Fibroblast of lung (primary cell): ENCODE measurements around the gene CAMKK1. TPM values are rescaled to one million over a fixed set of nuclear protein-coding genes. Genes with fewer than 3 reads are reported as not detected.
A peak's percentile ranks its signal among the peaks of the same experiment; 100 is the strongest.

ENCODE experiments used
- DNase-seq, 2 donors: peaks; one replicate each; pipeline versions ENCODE4 v3.0.0 to v3.0.0-alpha.2; 2010; ENCODE audit warnings: low read depth in 2 of 2
- H2AFZ ChIP-seq: 2 replicates; pipeline ENCODE4 v1.5.1; 2012; ENCODE audit warnings: low read length, control low read depth, inconsistent platforms
- H3K27ac ChIP-seq: 2 replicates; pipeline ENCODE4 v1.5.1; 2011; ENCODE audit warnings: low read length, control low read depth; ENCODE audit not compliant: insufficient read depth
- H3K27me3 ChIP-seq: 2 replicates; pipeline ENCODE4 v1.5.1; 2011; ENCODE audit warnings: mild to moderate bottlenecking, low read length; ENCODE audit not compliant: control insufficient read depth, insufficient read depth
- H3K36me3 ChIP-seq: 2 replicates; pipeline ENCODE4 v1.5.1; 2011; ENCODE audit warnings: low read length; ENCODE audit not compliant: control insufficient read depth, insufficient read depth
- H3K4me1 ChIP-seq: 2 replicates; pipeline ENCODE4 v1.5.1; 2011; ENCODE audit warnings: low read length; ENCODE audit not compliant: control insufficient read depth, insufficient read depth; ENCODE audit errors: extremely low read depth
- H3K4me2 ChIP-seq: 2 replicates; pipeline ENCODE4 v1.5.1; 2011; ENCODE audit warnings: low read length, control low read depth; ENCODE audit not compliant: insufficient read depth; ENCODE audit errors: extremely low read depth
- H3K4me3 ChIP-seq, 4 experiments: fragments of 200-600 bp in 1 of 4; sonication (generic) in 1 of 4; replicated peaks in 1 of 4; 2 replicates each; pipeline ENCODE4 v1.5.1; 2011 to 2016; ENCODE audit warnings: low read length in 4 of 4, low read depth in 3 of 4, mild to moderate bottlenecking in 3 of 4, control low read depth in 2 of 4, inconsistent platforms in 1 of 4, mixed read lengths in 1 of 4; ENCODE audit not compliant: insufficient read depth in 1 of 4; ENCODE audit errors: control extremely low read depth in 1 of 4
- H3K79me2 ChIP-seq: 2 replicates; pipeline ENCODE4 v1.5.1; 2012; ENCODE audit warnings: mild to moderate bottlenecking, low read length, inconsistent platforms; ENCODE audit not compliant: control insufficient read depth, insufficient read depth
- H3K9ac ChIP-seq: 2 replicates; pipeline ENCODE4 v1.5.1; 2011; ENCODE audit warnings: mild to moderate bottlenecking, low read length, control low read depth; ENCODE audit not compliant: insufficient read depth
- H3K9me3 ChIP-seq: 2 replicates; pipeline ENCODE4 v1.5.1; 2012; ENCODE audit warnings: low read depth, low read length; ENCODE audit not compliant: control insufficient read depth, insufficient read depth
- H4K20me1 ChIP-seq: 2 replicates; pipeline ENCODE4 v1.5.1; 2011; ENCODE audit warnings: low read length; ENCODE audit not compliant: control insufficient read depth, insufficient read depth; ENCODE audit errors: extremely low read depth
- EZH2 ChIP-seq: IDR thresholded peaks from 2 replicates; pipeline ENCODE4 v1.5.1; 2012; ENCODE audit warnings: low read length, control low read depth, mild to moderate bottlenecking; ENCODE audit errors: missing control alignments
- polyA plus RNA-seq, 2 donors: library from polyadenylated mRNA; depleted of rRNA in 1 of 2; stranded (reverse) in 1 of 2; unstranded in 1 of 2; fragments of >200 nt; gene quantifications; 2 replicates each; pipeline ENCODE4 v1.2.1, GENCODE V29; 2011 to 2012; ENCODE audit warnings: missing spikeins in 1 of 2
- total RNA-seq: library from RNA; depleted of rRNA; stranded (reverse); fragments of >200 nt; gene quantifications from 2 replicates; pipeline ENCODE4 v1.2.1, GENCODE V29; 2014
- TF ChIP-seq, protein P1 (sequence below), 2 donors: IDR thresholded peaks in 1 of 2; conservative IDR thresholded peaks in 1 of 2; 1 replicate in 1 of 2; 2 replicates in 1 of 2; pipeline ENCODE4 v1.5.1; 2011 to 2012; ENCODE audit warnings: low read length in 2 of 2, control low read depth in 1 of 2, inconsistent platforms in 1 of 2, low read depth in 1 of 2, mild to moderate bottlenecking in 1 of 2

Gene CAMKK1
- total and polyA plus RNA-seq, 2 donors (not counting 1 experiment from before 2014, with no cell fraction given) = 0.41 to 2.5 TPM

DNA sequence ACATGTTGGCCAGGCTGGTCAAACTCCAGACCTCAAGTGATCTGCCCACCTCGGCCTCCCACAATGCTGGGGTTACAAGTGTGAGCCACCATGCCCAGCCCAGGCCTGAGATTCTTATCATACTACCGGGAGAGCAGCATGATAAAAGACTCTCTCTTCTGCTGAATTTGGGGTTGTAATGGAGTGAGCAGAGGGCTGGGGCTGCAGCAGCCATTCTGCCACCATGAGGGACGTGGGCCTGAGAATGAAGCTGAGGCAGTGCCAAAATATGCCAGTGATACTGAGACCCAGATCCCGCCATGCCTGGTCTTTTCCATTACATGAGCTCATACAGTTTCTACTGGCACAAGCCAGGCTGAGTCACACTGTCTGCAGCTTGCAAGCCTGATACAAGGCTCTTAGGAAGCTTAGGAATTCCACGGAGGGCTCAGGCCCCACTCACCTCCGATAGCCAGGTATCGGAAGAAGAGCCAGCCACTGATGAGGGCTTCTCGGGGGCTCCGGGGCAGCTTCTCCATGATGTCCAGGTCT is 43.0 kb upstream of the CAMKK1 start:
- Histone ChIP-seq H3K79me2 (no peaks in the 10 kb centered on the region), H3K36me3 (no peaks in the 10 kb centered on the region), H3K9ac (no peak overlapping the region), H3K9me3 (no peaks in the 10 kb centered on the region), H2AFZ (no peak overlapping the region), H3K27ac (no peak overlapping the region), H3K4me1 (no peaks in the 10 kb centered on the region), H3K27me3 (no peaks in the 10 kb centered on the region), H3K4me2 (no peak overlapping the region), H3K4me3 (no peak overlapping the region), H4K20me1 (no peaks in the 10 kb centered on the region)
- TF ChIP-seq EZH2 = no peak
- TF ChIP-seq, protein P1, sequence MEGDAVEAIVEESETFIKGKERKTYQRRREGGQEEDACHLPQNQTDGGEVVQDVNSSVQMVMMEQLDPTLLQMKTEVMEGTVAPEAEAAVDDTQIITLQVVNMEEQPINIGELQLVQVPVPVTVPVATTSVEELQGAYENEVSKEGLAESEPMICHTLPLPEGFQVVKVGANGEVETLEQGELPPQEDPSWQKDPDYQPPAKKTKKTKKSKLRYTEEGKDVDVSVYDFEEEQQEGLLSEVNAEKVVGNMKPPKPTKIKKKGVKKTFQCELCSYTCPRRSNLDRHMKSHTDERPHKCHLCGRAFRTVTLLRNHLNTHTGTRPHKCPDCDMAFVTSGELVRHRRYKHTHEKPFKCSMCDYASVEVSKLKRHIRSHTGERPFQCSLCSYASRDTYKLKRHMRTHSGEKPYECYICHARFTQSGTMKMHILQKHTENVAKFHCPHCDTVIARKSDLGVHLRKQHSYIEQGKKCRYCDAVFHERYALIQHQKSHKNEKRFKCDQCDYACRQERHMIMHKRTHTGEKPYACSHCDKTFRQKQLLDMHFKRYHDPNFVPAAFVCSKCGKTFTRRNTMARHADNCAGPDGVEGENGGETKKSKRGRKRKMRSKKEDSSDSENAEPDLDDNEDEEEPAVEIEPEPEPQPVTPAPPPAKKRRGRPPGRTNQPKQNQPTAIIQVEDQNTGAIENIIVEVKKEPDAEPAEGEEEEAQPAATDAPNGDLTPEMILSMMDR (conservative IDR thresholded peaks at IDR 0.05 in 1 of 2, IDR thresholded peaks at IDR 0.05 in 1 of 2; ENCODE audit: low read depth in 1 of 2, low read length in 2 of 2) = no peak
- peak; percentile 47 to 88 for DNase-seq

DNA sequence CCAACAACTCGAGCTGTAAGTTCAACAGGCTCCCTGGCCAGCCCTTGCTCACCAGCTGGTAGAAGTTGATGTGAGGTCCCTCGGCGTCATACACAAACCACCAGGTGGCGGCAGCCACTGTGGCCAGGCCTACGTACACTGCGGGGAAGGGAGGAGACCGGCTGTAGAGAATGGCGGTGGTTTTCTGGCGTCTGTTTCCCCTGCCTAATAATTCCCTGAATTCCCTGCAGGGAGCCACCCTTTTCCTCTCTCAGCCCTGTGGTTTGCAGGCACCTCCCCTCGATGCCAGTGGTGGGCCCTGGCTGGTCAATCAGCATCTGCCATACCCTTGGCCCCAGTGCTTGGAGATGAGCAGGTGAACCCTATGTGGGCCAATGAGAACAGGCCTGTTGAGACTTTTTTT is 42.3 kb upstream of the CAMKK1 start:
- Histone ChIP-seq H2AFZ (peak overlapping the region; percentile 13), H3K4me3 (no peak overlapping the region), H3K27ac (no peak overlapping the region), H3K4me1 (no peaks in the 10 kb centered on the region), H3K9ac (no peak overlapping the region), H3K27me3 (no peaks in the 10 kb centered on the region), H3K4me2 (no peak overlapping the region), H4K20me1 (no peaks in the 10 kb centered on the region), H3K36me3 (no peaks in the 10 kb centered on the region), H3K9me3 (no peaks in the 10 kb centered on the region), H3K79me2 (no peaks in the 10 kb centered on the region)
- TF ChIP-seq, protein P1 (conservative IDR thresholded peaks at IDR 0.05 in 1 of 2, IDR thresholded peaks at IDR 0.05 in 1 of 2; ENCODE audit: low read depth in 1 of 2, low read length in 2 of 2) = peak; percentile 45 to 72
- TF ChIP-seq EZH2 = no peak
- peak; percentile 72 to 79 for DNase-seq

DNA sequence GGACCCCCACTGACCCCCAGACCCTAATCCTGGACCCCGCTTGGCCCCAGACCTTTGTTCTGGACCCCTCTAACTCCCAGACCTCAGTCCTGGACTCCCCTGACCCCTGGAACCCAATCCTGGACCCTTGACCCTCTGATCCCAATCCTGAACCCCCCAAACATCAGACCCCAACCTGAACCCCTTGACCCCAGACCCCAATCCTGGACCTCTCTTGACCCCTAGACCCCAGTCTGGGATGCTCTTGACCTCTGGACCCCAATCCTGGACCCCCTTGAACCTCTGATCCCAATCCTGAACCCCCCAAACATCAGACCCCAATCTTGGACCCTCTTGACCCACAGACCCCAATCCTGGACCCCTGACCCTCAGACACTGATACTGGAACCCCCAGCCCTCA is 36.9 kb upstream of the CAMKK1 start:
- H3K9me3 ChIP-seq = no peaks in the 10 kb centered on the region
- no peak overlapping the region for H3K4me3 ChIP-seq
- H4K20me1 ChIP-seq = no peaks in the 10 kb centered on the region
- no peaks in the 10 kb centered on the region for H3K4me1 ChIP-seq
- no peak overlapping the region for H2AFZ ChIP-seq
- H3K79me2 ChIP-seq = no peaks in the 10 kb centered on the region
- H3K4me2 ChIP-seq = no peak overlapping the region
- no peak overlapping the region for H3K27ac ChIP-seq
- H3K9ac ChIP-seq = no peak overlapping the region
- no peak for DNase-seq
- no peaks in the 10 kb centered on the region for H3K36me3 ChIP-seq
- no peaks in the 10 kb centered on the region for H3K27me3 ChIP-seq
- TF ChIP-seq EZH2 = no peak
- TF ChIP-seq, protein P1 (conservative IDR thresholded peaks at IDR 0.05 in 1 of 2, IDR thresholded peaks at IDR 0.05 in 1 of 2; ENCODE audit: low read depth in 1 of 2, low read length in 2 of 2) = no peak
